MM.1S (cell line): ENCODE results near the gene PHF21A.
"Not testable (repeated sequence)": the region's sequence is repeated elsewhere in the genome, so short reads cannot be mapped to it uniquely, and the experiment has no call there.

Experiments
- DNase-seq: peaks from one replicate; pipeline ENCODE4 v3.0.0-alpha.2; 2015
- H2AFZ ChIP-seq: fragments of 300-600 bp; sonication (generic); 2 replicates; pipeline ENCODE4 v1.6.0; 2016; ENCODE audit warnings: antibody characterized with exemption, low read length
- H3F3A ChIP-seq: fragments of 300-600 bp; sonication (generic); 2 replicates; pipeline ENCODE4 v1.6.1; 2016; ENCODE audit warnings: mild to moderate bottlenecking, antibody characterized with exemption, low read length, moderate library complexity, mixed read lengths; ENCODE audit not compliant: insufficient read depth
- H3K27ac ChIP-seq: fragments of 300-600 bp; sonication (generic); 2 replicates; pipeline ENCODE4 v1.5.1; 2016; ENCODE audit warnings: mild to moderate bottlenecking, low read length
- H3K27me3 ChIP-seq: fragments of 300-600 bp; sonication (generic); replicated peaks from 2 replicates; pipeline ENCODE4 v1.6.0; 2016; ENCODE audit warnings: low read length; ENCODE audit not compliant: insufficient read depth
- H3K36me3 ChIP-seq: fragments of 300-600 bp; sonication (generic); replicated peaks from 2 replicates; pipeline ENCODE4 v1.6.1; 2016; ENCODE audit warnings: mild to moderate bottlenecking, low read length, mixed read lengths; ENCODE audit not compliant: insufficient read depth
- H3K4me1 ChIP-seq: fragments of 300-600 bp; sonication (generic); 2 replicates; pipeline ENCODE4 v1.6.1; 2016; ENCODE audit warnings: low read length, mixed read lengths
- H3K4me2 ChIP-seq: fragments of 300-600 bp; sonication (generic); 2 replicates; pipeline ENCODE4 v1.6.0; 2016; ENCODE audit warnings: low read depth, low read length
- H3K4me3 ChIP-seq: fragments of 300-600 bp; sonication (generic); 2 replicates; pipeline ENCODE4 v1.5.1; 2016; ENCODE audit warnings: low read length, mixed read lengths
- H3K79me2 ChIP-seq: fragments of 300-600 bp; sonication (generic); 2 replicates; pipeline ENCODE4 v1.6.1; 2016; ENCODE audit warnings: mixed run types, low read length, mixed read lengths
- H3K9ac ChIP-seq: fragments of 300-600 bp; sonication (generic); 2 replicates; pipeline ENCODE4 v1.6.1; 2016; ENCODE audit warnings: low read length, mixed read lengths
- H3K9me2 ChIP-seq: fragments of 300-600 bp; sonication (generic); replicated peaks from 2 replicates; pipeline ENCODE4 v1.6.1; 2016; ENCODE audit warnings: mild to moderate bottlenecking, low read length, mixed read lengths; ENCODE audit not compliant: insufficient read depth
- H3K9me3 ChIP-seq: fragments of 300-600 bp; sonication (generic); replicated peaks from 2 replicates; pipeline ENCODE4 v1.6.1; 2016; ENCODE audit warnings: mild to moderate bottlenecking, low read length, mixed read lengths; ENCODE audit not compliant: insufficient read depth
- H4K20me1 ChIP-seq: fragments of 300-600 bp; sonication (generic); 2 replicates; pipeline ENCODE4 v1.6.1; 2016; ENCODE audit warnings: mild to moderate bottlenecking, low read length, moderate library complexity, mixed read lengths; ENCODE audit not compliant: insufficient read depth
- EZH2 ChIP-seq: fragments of 300-600 bp; sonication (generic); optimal IDR thresholded peaks from 2 replicates; pipeline ENCODE3; 2017; ENCODE audit warnings: low read depth, mild to moderate bottlenecking, antibody characterized with exemption, low read length, mixed read lengths
- EZH2phosphoT487 ChIP-seq: fragments of 300-600 bp; sonication (generic); IDR thresholded peaks from 2 replicates; pipeline ENCODE4 v1.6.1; 2018; ENCODE audit warnings: antibody characterized with exemption, low read length
- TF ChIP-seq, protein P1 (sequence below): fragments of 300-600 bp; sonication (generic); IDR thresholded peaks from 2 replicates; pipeline ENCODE4 v1.5.1; 2016; ENCODE audit warnings: antibody characterized with exemption, low read length, mixed read lengths

Gene PHF21A

DNA sequence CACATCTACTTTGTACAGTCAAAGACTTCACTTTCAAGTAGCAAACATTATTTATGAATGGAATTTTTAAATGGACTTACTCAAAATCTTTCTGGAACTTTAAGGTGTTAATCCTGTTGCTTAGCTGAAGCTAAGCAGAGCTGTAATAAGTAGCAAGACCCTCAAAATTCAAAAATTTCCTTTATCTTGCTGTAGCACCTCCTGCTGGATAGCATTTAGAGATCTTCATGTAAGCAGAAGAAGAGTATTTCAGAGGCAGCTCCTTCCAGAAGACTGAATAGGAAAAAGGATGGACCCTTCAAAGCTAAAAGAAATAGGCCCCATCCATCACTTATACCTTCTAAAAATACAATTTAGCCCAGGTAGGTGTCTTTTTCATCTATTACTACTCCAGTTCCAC lies 3.4 kb downstream of the PHF21A start:
- TF ChIP-seq, protein P1, sequence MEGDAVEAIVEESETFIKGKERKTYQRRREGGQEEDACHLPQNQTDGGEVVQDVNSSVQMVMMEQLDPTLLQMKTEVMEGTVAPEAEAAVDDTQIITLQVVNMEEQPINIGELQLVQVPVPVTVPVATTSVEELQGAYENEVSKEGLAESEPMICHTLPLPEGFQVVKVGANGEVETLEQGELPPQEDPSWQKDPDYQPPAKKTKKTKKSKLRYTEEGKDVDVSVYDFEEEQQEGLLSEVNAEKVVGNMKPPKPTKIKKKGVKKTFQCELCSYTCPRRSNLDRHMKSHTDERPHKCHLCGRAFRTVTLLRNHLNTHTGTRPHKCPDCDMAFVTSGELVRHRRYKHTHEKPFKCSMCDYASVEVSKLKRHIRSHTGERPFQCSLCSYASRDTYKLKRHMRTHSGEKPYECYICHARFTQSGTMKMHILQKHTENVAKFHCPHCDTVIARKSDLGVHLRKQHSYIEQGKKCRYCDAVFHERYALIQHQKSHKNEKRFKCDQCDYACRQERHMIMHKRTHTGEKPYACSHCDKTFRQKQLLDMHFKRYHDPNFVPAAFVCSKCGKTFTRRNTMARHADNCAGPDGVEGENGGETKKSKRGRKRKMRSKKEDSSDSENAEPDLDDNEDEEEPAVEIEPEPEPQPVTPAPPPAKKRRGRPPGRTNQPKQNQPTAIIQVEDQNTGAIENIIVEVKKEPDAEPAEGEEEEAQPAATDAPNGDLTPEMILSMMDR = peak; percentile 49
- TF ChIP-seq EZH2phosphoT487 = no peak
- H3K36me3 ChIP-seq = no peaks in the 10 kb centered on the region
- no peaks in the 10 kb centered on the region for H4K20me1 ChIP-seq
- no peak overlapping the region for H2AFZ ChIP-seq
- no peaks in the 10 kb centered on the region for H3K27me3 ChIP-seq
- H3K9me2 ChIP-seq = no peaks in the 10 kb centered on the region
- peak overlapping the region; percentile 60 for H3K4me2 ChIP-seq
- H3K4me1 ChIP-seq = peaks cover 24% of the 10 kb centered on the region
- H3K9ac ChIP-seq = peak overlapping the region; percentile 46; the same call in 1 of the 2 replicates
- H3K4me3 ChIP-seq = peak overlapping the region; percentile 65
- H3F3A ChIP-seq = peaks cover 51% of the 10 kb centered on the region
- H3K79me2 ChIP-seq = peaks cover 59% of the 10 kb centered on the region
- H3K9me3 ChIP-seq = no peaks in the 10 kb centered on the region
- DNase-seq = no peak
- H3K27ac ChIP-seq = peak overlapping the region; percentile 72; the same call in 1 of the 2 replicates

DNA sequence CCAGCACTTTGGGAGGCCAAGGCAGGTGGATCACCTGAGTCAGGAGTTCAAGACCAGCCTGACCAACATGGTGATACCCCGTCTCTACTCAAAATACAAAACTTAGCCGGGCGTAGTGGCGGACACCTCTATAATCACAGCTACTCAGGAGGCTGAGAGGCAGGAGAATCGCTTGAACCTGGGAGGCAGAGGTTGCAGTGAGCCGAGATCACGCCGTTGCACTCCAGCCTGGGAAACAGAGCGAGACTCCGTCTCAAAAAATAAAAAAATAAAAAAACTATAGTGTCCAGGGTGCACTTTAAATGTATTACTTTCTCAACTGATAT lies 4.6 kb downstream of the PHF21A start:
- peaks cover 69% of the 10 kb centered on the region for H3K79me2 ChIP-seq
- H4K20me1 ChIP-seq, H3K9me2 ChIP-seq, H3K9ac ChIP-seq, DNase-seq, H3K36me3 ChIP-seq, H3K27me3 ChIP-seq, H3K9me3 ChIP-seq, H2AFZ ChIP-seq: not testable (repeated sequence)
- peak overlapping the region; percentile 66; the same call in 1 of the 2 replicates for H3K27ac ChIP-seq
- peaks cover 24% of the 10 kb centered on the region for H3K4me1 ChIP-seq
- peaks cover 45% of the 10 kb centered on the region for H3F3A ChIP-seq
- peak overlapping the region; percentile 60 for H3K4me2 ChIP-seq
- peak overlapping the region; percentile 9; the same call in 1 of the 2 replicates for H3K4me3 ChIP-seq

DNA sequence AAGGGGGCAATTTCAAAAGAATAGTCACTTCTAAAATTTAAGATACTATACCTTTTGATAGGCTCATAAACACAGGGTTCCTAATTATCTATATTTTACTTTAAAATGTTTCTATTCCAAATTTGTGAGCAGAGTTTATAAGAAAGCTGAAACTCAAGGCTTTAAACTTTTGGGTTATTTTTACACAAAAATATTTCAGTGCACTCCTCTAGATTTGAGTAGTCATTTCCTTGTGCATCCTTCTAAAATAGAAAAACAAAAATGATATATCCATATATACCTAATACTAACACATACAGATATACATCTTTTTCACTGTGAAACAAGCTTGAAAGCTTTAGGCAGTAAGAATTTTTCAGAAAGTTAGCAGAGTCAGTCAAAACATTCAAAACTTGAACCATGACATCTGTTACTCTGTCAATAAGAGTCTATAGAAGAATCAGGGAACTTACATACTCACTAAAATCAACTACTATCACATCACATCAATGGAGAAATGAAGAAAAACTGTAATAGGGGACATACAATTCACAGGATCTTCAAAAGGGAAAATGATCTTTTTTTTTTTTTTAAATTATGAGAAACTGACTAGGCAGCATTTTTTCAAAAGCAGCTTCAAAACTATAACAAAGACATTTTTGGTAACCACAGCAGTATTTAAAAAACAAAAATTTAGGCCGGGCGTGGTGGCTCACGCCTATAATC lies 5.1 kb downstream of the PHF21A start:
- peak; percentile 54 for DNase-seq
- Histone ChIP-seq H3K4me3 (peak overlapping the region; percentile 30), H3K9ac (no peak overlapping the region; the same call in 1 of the 2 replicates), H3K9me3 (no peaks in the 10 kb centered on the region), H3K9me2 (no peaks in the 10 kb centered on the region), H3K79me2 (peaks cover 72% of the 10 kb centered on the region), H3K27me3 (no peaks in the 10 kb centered on the region), H2AFZ (peak overlapping the region; percentile 27; the same call in 1 of the 2 replicates), H3K36me3 (no peaks in the 10 kb centered on the region), H3K27ac (peak overlapping the region; percentile 66), H4K20me1 (no peaks in the 10 kb centered on the region), H3F3A (peaks cover 45% of the 10 kb centered on the region), H3K4me2 (peak overlapping the region; percentile 60), H3K4me1 (peaks cover 24% of the 10 kb centered on the region)
- TF ChIP-seq EZH2 (no peak), EZH2phosphoT487 (no peak)
- TF ChIP-seq, protein P1 = no peak

DNA sequence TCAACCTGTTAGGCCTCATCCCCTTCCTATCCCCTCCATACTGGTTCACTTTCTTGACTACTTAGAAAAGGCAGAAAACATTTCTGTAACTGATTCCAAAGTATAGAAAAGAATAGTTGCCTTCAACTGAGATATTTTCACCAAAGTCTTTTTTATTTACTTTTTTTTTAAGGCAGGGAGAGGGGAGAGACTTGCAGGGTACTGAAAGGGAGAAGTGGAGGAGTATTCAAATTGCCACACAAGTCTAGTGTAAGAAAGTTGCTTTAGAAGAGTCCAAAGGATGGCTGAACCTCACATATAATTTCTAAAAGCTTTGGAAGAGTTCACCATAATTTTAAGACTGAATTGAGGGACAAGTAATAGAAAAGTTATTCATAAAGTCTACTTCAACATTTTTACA lies 6.3 kb downstream of the PHF21A start:
- no peak for DNase-seq
- no peaks in the 10 kb centered on the region for H3K9me3 ChIP-seq
- peak overlapping the region; percentile 60; the same call in 1 of the 2 replicates for H3K4me2 ChIP-seq
- no peaks in the 10 kb centered on the region for H3K27me3 ChIP-seq
- no peaks in the 10 kb centered on the region for H3K9me2 ChIP-seq
- H2AFZ ChIP-seq = no peak overlapping the region
- no peak overlapping the region for H3K27ac ChIP-seq
- TF ChIP-seq EZH2 = no peak
- TF ChIP-seq, protein P1 = no peak
- no peak for TF ChIP-seq EZH2phosphoT487
- no peak overlapping the region for H3K9ac ChIP-seq
- H3K4me3 ChIP-seq = no peak overlapping the region
- H3K79me2 ChIP-seq = peaks cover 73% of the 10 kb centered on the region
- H3K4me1 ChIP-seq = peaks cover 24% of the 10 kb centered on the region
- H3F3A ChIP-seq = peaks cover 40% of the 10 kb centered on the region
- no peaks in the 10 kb centered on the region for H4K20me1 ChIP-seq
- no peaks in the 10 kb centered on the region for H3K36me3 ChIP-seq
